Ectodermal cell (in vitro differentiated cells): ENCODE data around the gene COX5B.

ENCODE experiments used
- H3K27ac ChIP-seq: 2 replicates; pipeline ENCODE4 v1.7.0; 2013; ENCODE audit warnings: mild to moderate bottlenecking, low read depth, low read length; ENCODE audit not compliant: insufficient read depth, poor library complexity, severe bottlenecking
- H3K27me3 ChIP-seq: 2 replicates; pipeline ENCODE4 v1.7.0; 2013; ENCODE audit warnings: mild to moderate bottlenecking, low read length; ENCODE audit not compliant: insufficient read depth, control insufficient read depth, poor library complexity, severe bottlenecking
- H3K36me3 ChIP-seq: one replicate; pipeline ENCODE4 v1.7.0; 2013; ENCODE audit warnings: low read length; ENCODE audit not compliant: control insufficient read depth, insufficient read depth
- H3K4me1 ChIP-seq: one replicate; pipeline ENCODE4 v1.7.0; 2013; ENCODE audit warnings: low read length; ENCODE audit not compliant: control insufficient read depth, insufficient read depth
- H3K4me3 ChIP-seq: 2 replicates; pipeline ENCODE4 v1.7.0; 2013; ENCODE audit warnings: low read depth, low read length, control low read depth; ENCODE audit not compliant: insufficient read depth
- H3K9me3 ChIP-seq: 2 replicates; pipeline ENCODE4 v1.7.0; 2013; ENCODE audit warnings: mild to moderate bottlenecking, low read length, moderate library complexity; ENCODE audit not compliant: control insufficient read depth
- WGBS, 2 experiments: methylation state at CpG; one replicate each; pipeline ENCODE4 v1.1.7; 2013; ENCODE audit warnings: missing lambda C conversion rate in 2 of 2; 5-methylcytosine and 5-hydroxymethylcytosine counted together

COX5B gene

DNA sequence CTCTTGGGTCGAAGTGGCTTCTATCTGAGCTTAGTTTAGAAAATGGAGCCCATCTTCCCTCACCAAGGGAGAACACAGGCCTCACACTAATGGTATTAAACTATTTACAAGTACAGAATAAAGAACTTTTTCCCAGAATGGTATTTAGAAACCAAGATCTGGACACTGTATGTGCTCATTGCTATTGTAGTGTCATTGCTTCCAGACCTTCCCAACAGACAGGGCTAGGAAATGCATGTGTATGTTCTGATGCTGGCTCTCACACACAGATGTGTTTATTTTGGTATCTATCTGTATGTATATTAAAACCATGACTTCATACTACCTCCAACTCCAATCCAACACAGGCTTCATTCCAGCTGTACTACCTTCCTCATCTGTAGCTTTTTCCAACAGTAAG is 8.0 kb downstream of the COX5B start:
- no peak overlapping the region for H3K27ac ChIP-seq
- no peaks in the 10 kb centered on the region for H3K27me3 ChIP-seq
- no peak overlapping the region for H3K4me3 ChIP-seq
- WGBS, 2 experiments = 93 to 95% methylated on average over 1 of the region's 1 CpG
- H3K36me3 ChIP-seq = peaks cover 32% of the 10 kb centered on the region
- H3K9me3 ChIP-seq = no peaks in the 10 kb centered on the region
- H3K4me1 ChIP-seq = no peaks in the 10 kb centered on the region

DNA sequence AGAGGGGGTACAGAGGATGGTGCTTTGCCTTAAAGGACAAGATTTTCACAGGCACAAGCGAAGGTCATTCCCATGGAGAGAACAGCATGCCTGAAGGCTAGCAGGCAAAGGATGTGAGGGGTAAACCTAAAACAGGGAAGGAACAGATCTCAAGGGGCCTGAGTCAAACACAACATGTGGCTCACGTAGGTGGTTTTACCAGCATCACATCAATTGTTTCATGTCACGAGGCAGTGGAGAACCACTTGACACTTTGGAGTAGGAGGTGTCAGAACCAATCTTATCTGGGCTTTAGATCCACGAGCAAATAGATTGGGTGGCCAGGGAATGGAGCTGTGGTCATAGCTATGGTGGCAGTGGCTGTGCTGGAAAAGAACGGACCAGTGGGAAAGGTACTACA is 8.4 kb downstream of the COX5B start:
- peaks cover 36% of the 10 kb centered on the region for H3K36me3 ChIP-seq
- no peaks in the 10 kb centered on the region for H3K9me3 ChIP-seq
- no peak overlapping the region for H3K27ac ChIP-seq
- H3K4me3 ChIP-seq = no peak overlapping the region
- no peaks in the 10 kb centered on the region for H3K4me1 ChIP-seq
- no peaks in the 10 kb centered on the region for H3K27me3 ChIP-seq
- 92 to 96% methylated on average over 5 of the region's 5 CpGs for WGBS, 2 experiments

DNA sequence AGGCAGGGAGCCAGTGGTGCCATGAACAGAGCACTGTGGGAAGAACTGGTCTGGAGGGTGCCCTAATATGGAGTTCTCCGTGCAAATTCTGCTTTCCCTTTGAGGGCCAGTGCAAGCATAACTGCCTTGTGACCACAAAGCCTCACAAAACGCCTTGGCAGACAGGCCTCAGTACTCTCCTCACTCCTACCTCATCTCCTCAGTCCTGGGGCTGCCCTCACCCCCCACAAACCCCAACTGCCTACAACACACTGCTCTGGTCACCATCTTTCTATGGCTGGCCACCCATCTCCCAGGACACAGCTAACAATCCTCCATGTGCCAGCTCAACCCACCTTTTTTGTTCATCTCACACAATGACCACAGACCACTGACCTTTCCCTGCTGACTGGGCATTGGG is 8.9 kb downstream of the COX5B start:
- Histone ChIP-seq H3K36me3 (peaks cover 36% of the 10 kb centered on the region), H3K4me1 (no peaks in the 10 kb centered on the region), H3K27ac (no peak overlapping the region), H3K27me3 (no peaks in the 10 kb centered on the region), H3K9me3 (no peaks in the 10 kb centered on the region), H3K4me3 (no peak overlapping the region)
- 88 to 96% methylated on average over 2 of the region's 2 CpGs for WGBS, 2 experiments

DNA sequence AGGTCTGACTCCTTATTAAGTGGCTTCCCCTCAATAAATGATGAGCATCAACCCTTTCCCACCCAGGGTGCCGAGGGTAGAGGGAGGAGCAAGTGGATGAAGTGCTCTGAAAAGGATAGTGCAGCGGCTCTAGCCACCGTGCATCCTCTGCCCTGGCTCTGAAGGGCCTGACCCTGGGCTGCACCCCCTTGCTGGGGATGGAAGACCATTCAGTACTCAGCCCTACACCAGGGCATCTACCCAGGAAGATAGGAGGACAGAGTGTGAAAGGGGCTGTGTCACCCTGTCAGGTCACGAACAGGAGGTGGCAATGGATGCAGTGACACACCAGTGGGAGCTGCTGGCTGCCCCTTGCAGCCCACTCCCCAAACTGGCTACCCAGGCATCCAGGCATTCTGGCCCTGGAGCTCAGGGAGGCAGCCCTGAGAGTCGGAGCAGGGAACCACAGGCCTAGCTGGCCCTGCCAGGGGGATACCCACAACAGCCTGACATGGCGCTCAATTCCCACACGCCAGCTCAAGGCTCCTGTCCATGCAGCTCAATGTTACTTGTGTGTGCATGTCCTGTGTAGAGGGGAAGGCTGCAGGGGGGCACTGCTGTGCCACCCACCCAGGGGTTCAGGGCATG is 10.4 kb downstream of the COX5B start:
- no peaks in the 10 kb centered on the region for H3K9me3 ChIP-seq
- 94 to 97% methylated on average over 6 to 7 of the region's 7 CpGs for WGBS, 2 experiments
- H3K4me1 ChIP-seq = no peaks in the 10 kb centered on the region
- no peak overlapping the region for H3K4me3 ChIP-seq
- no peaks in the 10 kb centered on the region for H3K27me3 ChIP-seq
- no peak overlapping the region for H3K27ac ChIP-seq
- H3K36me3 ChIP-seq = peaks cover 36% of the 10 kb centered on the region

DNA sequence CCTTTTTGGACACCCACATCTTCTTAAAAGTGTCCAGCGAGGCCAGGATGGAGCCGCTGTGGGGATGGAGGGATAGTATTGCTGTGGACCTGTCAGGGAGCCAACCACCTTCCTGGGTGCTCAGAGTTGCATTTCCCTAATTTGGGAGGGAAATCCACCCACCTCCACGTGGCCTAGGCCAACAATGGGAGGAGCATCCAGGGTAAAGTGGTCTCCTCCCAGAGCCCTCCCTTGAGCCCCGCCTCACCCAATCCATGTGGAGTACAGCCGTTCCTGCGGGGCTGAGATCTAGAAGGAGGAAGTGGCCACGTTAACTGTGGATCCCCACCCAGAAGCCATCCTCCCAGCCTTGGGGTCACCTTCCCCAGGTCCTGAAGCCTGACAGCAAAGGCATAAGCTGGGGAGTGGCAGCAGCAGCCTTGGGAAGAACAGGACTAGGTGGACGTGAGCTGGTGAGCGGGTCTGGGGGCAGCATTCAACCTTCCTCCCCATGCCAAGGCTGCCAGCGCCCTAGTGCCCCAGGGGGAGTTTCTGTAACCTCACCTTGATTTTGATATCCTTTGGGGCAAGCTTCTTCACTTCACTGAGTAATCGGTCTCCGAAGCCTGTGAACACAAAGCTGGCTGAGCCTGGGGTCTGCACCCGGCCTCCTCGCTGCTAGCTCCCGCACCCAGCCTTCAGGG is 11.2 kb downstream of the COX5B start:
- no peak overlapping the region for H3K4me3 ChIP-seq

DNA sequence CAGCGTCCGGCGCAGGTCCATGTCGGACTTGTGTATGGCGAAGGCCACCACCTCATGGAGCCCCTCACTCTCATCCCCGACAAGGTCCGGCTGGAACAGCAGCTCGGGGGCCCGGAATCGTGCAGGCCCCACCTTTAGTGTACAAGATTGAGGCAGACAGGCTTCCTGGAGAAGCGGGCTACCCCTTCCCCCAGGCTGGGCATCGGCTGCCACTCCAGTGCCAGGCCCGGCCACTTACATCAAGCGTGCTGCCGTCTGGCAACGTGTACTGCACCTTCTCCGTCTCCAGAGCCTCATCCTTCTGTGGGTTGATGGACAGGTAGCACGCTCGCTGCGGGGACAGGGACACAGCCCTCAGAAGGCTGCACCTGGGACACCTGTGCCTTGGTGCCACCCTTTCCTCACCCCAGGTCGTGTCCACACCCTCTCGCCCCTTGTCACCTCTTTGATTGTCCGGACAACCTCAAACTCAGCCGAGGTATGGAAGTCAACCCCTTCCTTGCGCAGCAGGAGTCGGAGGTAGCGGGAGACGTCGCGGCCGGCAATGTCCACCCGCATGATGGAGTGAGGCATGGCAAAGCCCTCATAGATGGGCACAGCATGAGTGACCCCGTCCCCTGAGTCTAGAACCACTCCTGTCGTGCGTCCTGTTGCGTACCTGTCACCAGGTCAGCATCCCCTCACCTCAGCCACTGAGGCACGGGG is 12.3 kb downstream of the COX5B start:
- Histone ChIP-seq H3K4me1 (peaks cover 16% of the 10 kb centered on the region), H3K36me3 (peaks cover 36% of the 10 kb centered on the region), H3K27me3 (no peaks in the 10 kb centered on the region), H3K27ac (no peak overlapping the region), H3K9me3 (no peaks in the 10 kb centered on the region), H3K4me3 (no peak overlapping the region)
- 94 to 97% methylated on average over 36 to 37 of the region's 37 CpGs for WGBS, 2 experiments

More for the DNA sequence above, 11.2 kb downstream of the COX5B start:
- Histone ChIP-seq H3K4me1 (peaks cover 6% of the 10 kb centered on the region), H3K9me3 (no peaks in the 10 kb centered on the region), H3K36me3 (peaks cover 36% of the 10 kb centered on the region), H3K27me3 (no peaks in the 10 kb centered on the region), H3K27ac (no peak overlapping the region)
- WGBS, 2 experiments = 83 to 89% methylated on average over 15 of the region's 15 CpGs

DNA sequence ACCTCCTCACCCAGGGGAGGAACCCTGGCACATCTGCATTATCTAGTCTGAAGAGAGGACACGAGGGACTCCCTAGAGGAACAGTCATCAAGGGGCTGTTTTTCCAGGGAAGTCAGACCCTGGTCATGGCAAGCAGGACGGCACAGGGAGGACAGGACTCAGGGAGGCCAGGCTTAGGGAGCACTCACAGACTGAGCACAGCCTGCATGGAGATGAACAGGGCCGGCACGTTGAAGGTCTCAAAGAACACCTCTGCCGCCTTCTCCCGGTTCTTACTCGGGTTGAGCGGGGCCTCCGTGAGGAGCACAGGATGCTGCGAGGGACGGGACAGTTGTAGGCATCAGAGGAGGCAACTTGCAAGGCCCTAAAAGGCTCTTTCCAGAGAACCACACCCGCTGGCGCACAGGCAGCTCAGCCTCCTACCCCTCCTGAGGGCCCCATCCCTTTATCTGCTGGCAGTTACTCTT is 12.9 kb downstream of the COX5B start:
- Histone ChIP-seq H3K4me3 (no peak overlapping the region), H3K4me1 (peaks cover 16% of the 10 kb centered on the region), H3K9me3 (no peaks in the 10 kb centered on the region), H3K27ac (no peak overlapping the region), H3K27me3 (no peaks in the 10 kb centered on the region), H3K36me3 (peaks cover 33% of the 10 kb centered on the region)
- 94 to 95% methylated on average over 13 of the region's 13 CpGs for WGBS, 2 experiments

DNA sequence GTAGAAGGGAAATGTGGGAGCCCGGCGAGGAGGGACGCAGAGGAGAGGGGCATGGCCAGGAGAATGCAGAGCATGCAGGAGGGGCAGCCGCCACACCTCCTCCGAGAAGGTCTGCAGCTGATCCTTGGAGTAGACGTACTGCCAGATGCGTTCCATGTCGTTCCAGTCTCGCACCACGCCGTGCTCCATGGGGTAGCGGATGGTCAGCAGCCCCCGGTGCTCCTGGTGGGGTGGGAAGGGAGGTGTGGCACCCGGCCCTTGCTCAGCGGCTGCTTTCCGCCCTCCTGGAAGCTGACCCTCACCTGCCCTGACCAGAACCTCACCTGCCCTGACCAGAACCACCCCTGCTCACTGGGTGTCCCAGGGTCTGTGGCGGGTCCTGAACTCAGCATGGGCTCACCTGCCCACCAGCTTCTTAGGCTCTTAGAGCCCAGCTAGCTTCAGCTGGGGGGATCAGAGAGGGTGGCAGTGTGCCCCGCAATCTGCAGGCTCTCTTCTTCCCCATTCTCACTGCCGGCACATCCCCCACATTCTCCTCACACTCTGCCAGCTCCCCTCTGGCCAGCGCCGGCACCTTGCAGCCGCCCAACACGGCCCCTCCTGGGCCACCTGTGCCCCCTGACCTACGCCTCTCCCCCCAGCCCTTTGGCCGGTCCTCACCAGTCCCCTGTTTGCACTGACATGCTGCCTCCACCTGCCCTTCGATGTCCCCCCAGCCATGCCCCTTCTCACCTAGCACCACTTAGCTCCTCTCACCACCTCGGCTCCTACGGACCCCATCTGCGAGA is 13.6 kb downstream of the COX5B start:
- Histone ChIP-seq H3K36me3 (peaks cover 27% of the 10 kb centered on the region), H3K27ac (no peak overlapping the region), H3K4me1 (peaks cover 16% of the 10 kb centered on the region), H3K9me3 (no peaks in the 10 kb centered on the region), H3K4me3 (no peak overlapping the region), H3K27me3 (no peaks in the 10 kb centered on the region)
- 94 to 96% methylated on average over 29 of the region's 29 CpGs for WGBS, 2 experiments

DNA sequence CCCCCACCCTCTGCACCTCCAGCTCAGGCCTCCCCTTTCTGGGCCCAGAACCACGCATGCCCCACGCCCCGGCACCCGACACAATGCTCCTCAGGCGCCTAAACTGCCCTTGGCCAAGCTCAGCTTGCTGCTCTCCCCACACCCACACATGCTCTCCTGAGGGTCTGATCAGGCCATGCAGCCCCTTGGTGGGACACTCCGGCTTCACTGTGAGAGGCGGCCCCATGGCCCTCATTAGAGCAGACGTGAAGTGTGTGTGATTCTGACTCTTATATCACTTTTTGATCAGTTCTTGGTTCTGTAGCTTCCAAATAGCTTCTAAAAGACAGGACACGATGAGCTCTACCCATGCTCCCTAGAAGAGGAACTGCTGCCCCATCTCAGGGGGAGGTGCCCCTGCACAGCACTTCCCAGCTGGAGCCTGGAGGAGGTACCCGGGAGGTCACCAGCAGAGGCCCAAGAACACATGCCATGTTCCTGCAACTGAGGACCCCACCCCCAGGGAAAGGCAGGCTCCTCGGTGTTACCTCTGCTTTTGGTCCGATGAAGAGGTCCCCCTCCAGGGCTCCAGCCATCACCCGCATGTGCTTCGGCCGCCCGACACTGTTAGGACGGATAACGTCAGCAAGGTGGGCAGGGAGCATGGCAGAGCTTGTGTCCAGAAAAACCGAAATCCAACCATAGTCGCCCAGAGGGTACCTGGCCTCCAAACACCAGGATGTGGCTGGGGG is 14.3 kb downstream of the COX5B start:
- Histone ChIP-seq H3K36me3 (peaks cover 27% of the 10 kb centered on the region), H3K27ac (no peak overlapping the region), H3K9me3 (no peaks in the 10 kb centered on the region), H3K4me1 (peaks cover 16% of the 10 kb centered on the region), H3K27me3 (no peaks in the 10 kb centered on the region), H3K4me3 (no peak overlapping the region)
- WGBS, 2 experiments = 95% methylated on average over 20 of the region's 20 CpGs
